WTC11 (cell line): ENCODE data around the gene PLXNA3. TPM values are rescaled to one million over a fixed set of nuclear protein-coding genes. Genes with fewer than 3 reads are reported as not detected.

ENCODE experiments used
- ATAC-seq: fragments of 200-7000 bp; cut with Tn5 transposase; 2 replicates; pipeline ENCODE4 v1.10.0; 2021; ENCODE audit warnings: mild to moderate bottlenecking, moderate library complexity
- CTCF ChIA-PET: fragments of 300-600 bp; sonication (Branson Sonifier 250); formaldehyde crosslinking; loops from one replicate; lab custom pipeline; 2021; ENCODE audit warnings: antibody characterized with exemption; lab: Charles Lee
- POLR2A ChIA-PET: fragments of 350-600 bp; sonication (Branson Sonifier 250); formaldehyde crosslinking; loops from one replicate; lab custom pipeline; 2021; ENCODE audit warnings: antibody characterized with exemption; lab: Charles Lee
- DNase-seq: peaks from one replicate; pipeline ENCODE4 v3.0.0; 2021; ENCODE audit warnings: low spot score
- H3K27ac Mint-ChIP-seq: 2 replicates; pipeline ENCODE4 v1.8.0; 2021; ENCODE audit warnings: mixed read lengths
- H3K27me3 Mint-ChIP-seq: 2 replicates; pipeline ENCODE4 v1.8.0; 2021; ENCODE audit warnings: low read depth, mild to moderate bottlenecking, moderate library complexity, mixed read lengths
- H3K36me3 Mint-ChIP-seq: 2 replicates; pipeline ENCODE4 v1.8.0; 2021; ENCODE audit warnings: mixed read lengths
- H3K4me1 Mint-ChIP-seq: 2 replicates; pipeline ENCODE4 v1.8.0; 2022; ENCODE audit warnings: mixed read lengths
- H3K4me3 Mint-ChIP-seq: 2 replicates; pipeline ENCODE4 v1.8.0; 2021; ENCODE audit warnings: mild to moderate bottlenecking, moderate library complexity, mixed read lengths
- H3K9me3 Mint-ChIP-seq: 2 replicates; pipeline ENCODE4 v1.8.0; 2021; ENCODE audit warnings: mixed read lengths
- FOXK1 ChIP-seq: sonication (generic); formaldehyde crosslinking; IDR thresholded peaks from 2 replicates; pipeline ENCODE4 v1.8.0; 2022; ENCODE audit warnings: mild to moderate bottlenecking, moderate library complexity, missing genetic modification reagents
- OVOL2 ChIP-seq: fragments of 250-450 bp; sonication (Bioruptor Pico); IDR thresholded peaks from 2 replicates; pipeline ENCODE4 v1.9.0; 2021; ENCODE audit warnings: mild to moderate bottlenecking, borderline replicate concordance
- SOX15 ChIP-seq: fragments of 250-450 bp; sonication (Bioruptor Pico); IDR thresholded peaks from 2 replicates; pipeline ENCODE4 v1.9.0; 2021; ENCODE audit warnings: mild to moderate bottlenecking
- SP1 ChIP-seq: sonication (generic); formaldehyde crosslinking; conservative IDR thresholded peaks from 2 replicates; pipeline ENCODE4 v1.8.1; 2022; ENCODE audit warnings: missing genetic modification reagents
- ZNF416 ChIP-seq: fragments of 250-450 bp; sonication (Bioruptor Pico); IDR thresholded peaks from 2 replicates; pipeline ENCODE4 v1.9.0; 2021; ENCODE audit warnings: mild to moderate bottlenecking, inconsistent platforms
- total RNA-seq: library from RNA; stranded (reverse); gene quantifications from 3 replicates; pipeline ENCODE4 v1.2.3, GENCODE V29; 2021
- TF ChIP-seq, protein P1 (sequence below): sonication (generic); formaldehyde crosslinking; IDR thresholded peaks from 2 replicates; pipeline ENCODE4 v1.8.1; 2023; ENCODE audit warnings: mild to moderate bottlenecking, missing genetic modification reagents, moderate library complexity
- TF ChIP-seq, protein P2 (sequence below): sonication (generic); formaldehyde crosslinking; IDR thresholded peaks from 2 replicates; pipeline ENCODE4 v1.8.1; 2023; ENCODE audit warnings: mild to moderate bottlenecking, missing genetic modification reagents, borderline replicate concordance
- TF ChIP-seq, protein P3 (sequence below): sonication (generic); formaldehyde crosslinking; IDR thresholded peaks from 2 replicates; pipeline ENCODE4 v1.8.0; 2022; ENCODE audit warnings: mild to moderate bottlenecking, missing genetic modification reagents
- TF ChIP-seq, protein P4 (sequence below): sonication (generic); formaldehyde crosslinking; IDR thresholded peaks from 2 replicates; pipeline ENCODE4 v1.8.0; 2022; ENCODE audit warnings: missing genetic modification reagents

PLXNA3 gene
- total RNA-seq, 1 experiment from 2014 or later: 26.6 TPM

DNA sequence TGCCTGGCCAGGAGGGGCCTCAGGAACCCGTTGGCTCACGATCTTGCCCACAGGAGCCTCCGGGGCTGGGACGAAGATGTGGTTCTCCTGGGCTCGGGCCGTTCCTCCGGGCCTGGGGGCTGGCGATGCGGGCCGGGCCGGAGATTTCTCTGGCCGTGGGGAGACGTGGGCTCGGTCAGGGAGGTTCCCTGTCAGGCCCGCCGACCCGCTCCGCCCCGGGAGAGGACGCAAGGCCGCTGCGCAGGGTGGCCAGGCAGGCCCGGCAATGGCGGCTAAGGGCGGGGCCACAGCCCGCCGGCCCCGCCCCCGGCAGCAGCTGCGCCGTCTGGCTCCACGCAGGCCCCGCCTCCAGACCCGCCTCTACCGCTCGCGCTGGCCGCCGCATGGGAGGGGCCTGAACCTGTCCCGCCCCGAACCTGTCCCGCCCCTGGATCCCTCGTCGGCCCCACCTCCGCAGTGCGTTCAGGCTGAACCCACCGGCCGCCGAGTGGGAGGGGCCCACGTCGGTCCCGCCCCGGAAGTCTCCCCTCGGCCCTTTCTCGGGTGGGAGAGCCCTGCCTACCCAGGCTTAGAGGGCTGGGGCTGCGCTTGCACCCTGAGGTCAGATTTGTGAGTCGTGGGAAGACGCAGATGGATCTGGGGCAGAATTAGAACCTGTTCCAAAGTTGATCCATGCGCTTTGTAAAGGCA is 58.0 kb downstream of the PLXNA3 start, which contains the start of gene FAM3A:
FAM3A (minus strand) TSS at position 267 of the 690 bp plus-strand sequence. CDS start 460 bp downstream, outside the sequence.
- Mint-ChIP-seq H3K9me3 (no peaks in the 10 kb centered on the region), H3K4me3 (peak within 1 kb of the TSS; percentile 74), H3K27ac (peak within 1 kb of the TSS; percentile 97), H3K27me3 (peaks cover 17% of the 10 kb centered on the region), H3K36me3 (0 out of 2 replicates have a peak, but pooled peaks cover under 1% of the 10 kb centered on the region), H3K4me1 (peaks cover 14% of the 10 kb centered on the region)
- ChIA-PET POLR2A (interaction anchor here (0.5 to 2.5 kb wide), 4 partner anchors 11 to 792 kb away, joined by 5 to 13 read pairs (median 8); partner anchors contain the start of genes BCAP31, SLC10A3 and UBL4A), CTCF (interaction anchor here (1.6 to 2.1 kb wide), 2 partner anchors 11 kb away, joined by 3 to 12 read pairs; no protein-coding TSS in a partner anchor)
- TF ChIP-seq ZNF416 (CRISPR knock-in tag) (no peak), SP1 (CRISPR knock-in tag) (peak; percentile 57; the same call in 1 of the 2 replicates)
- DNase-seq (peak; percentile 92), ATAC-seq (peak; percentile 96)

DNA sequence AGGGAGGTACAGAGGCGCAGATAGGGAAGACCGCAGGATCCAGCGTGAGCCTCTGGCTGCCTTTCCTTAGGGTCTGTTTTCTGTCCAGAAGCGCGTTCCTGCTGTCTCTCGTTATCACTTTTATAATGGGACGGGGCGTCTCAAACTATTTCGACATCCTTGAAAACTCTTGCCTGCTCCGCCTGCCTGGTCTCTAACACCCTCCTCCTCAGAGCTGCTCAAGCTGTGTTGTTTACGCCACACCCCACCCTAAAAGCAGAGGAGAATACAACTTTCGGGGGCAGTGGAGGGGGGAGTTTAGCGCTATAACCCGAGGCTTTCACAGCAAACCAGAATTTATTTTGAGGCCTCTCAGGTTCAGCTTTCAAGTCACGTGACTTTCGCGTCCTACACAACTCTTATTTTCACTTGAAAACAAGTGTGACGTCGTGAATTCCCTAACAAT is 58.6 kb downstream of the PLXNA3 start:
- CTCF ChIA-PET: interaction anchor here (0.8 to 2.1 kb wide), 2 partner anchors 11 to 143 kb away, joined by 3 to 12 read pairs; no protein-coding TSS in a partner anchor
- POLR2A ChIA-PET: interaction anchor here (0.5 to 2.5 kb wide), 4 partner anchors 11 to 793 kb away, joined by 5 to 13 read pairs (median 8); partner anchors contain the start of genes BCAP31, SLC10A3 and UBL4A
- DNase-seq: no peak

GRCh38 chrX:154517101-154517781 is 59.2 kb downstream of the PLXNA3 start:
- H3K4me3 Mint-ChIP-seq: peak overlapping the region; percentile 74
- peaks cover 14% of the 10 kb centered on the region for H3K4me1 Mint-ChIP-seq
- TF ChIP-seq, protein P1, sequence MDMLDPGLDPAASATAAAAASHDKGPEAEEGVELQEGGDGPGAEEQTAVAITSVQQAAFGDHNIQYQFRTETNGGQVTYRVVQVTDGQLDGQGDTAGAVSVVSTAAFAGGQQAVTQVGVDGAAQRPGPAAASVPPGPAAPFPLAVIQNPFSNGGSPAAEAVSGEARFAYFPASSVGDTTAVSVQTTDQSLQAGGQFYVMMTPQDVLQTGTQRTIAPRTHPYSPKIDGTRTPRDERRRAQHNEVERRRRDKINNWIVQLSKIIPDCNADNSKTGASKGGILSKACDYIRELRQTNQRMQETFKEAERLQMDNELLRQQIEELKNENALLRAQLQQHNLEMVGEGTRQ (CRISPR knock-in tag): 0 out of 2 replicates have a peak, but pooled peaks have one; percentile 3
- TF ChIP-seq, protein P2, sequence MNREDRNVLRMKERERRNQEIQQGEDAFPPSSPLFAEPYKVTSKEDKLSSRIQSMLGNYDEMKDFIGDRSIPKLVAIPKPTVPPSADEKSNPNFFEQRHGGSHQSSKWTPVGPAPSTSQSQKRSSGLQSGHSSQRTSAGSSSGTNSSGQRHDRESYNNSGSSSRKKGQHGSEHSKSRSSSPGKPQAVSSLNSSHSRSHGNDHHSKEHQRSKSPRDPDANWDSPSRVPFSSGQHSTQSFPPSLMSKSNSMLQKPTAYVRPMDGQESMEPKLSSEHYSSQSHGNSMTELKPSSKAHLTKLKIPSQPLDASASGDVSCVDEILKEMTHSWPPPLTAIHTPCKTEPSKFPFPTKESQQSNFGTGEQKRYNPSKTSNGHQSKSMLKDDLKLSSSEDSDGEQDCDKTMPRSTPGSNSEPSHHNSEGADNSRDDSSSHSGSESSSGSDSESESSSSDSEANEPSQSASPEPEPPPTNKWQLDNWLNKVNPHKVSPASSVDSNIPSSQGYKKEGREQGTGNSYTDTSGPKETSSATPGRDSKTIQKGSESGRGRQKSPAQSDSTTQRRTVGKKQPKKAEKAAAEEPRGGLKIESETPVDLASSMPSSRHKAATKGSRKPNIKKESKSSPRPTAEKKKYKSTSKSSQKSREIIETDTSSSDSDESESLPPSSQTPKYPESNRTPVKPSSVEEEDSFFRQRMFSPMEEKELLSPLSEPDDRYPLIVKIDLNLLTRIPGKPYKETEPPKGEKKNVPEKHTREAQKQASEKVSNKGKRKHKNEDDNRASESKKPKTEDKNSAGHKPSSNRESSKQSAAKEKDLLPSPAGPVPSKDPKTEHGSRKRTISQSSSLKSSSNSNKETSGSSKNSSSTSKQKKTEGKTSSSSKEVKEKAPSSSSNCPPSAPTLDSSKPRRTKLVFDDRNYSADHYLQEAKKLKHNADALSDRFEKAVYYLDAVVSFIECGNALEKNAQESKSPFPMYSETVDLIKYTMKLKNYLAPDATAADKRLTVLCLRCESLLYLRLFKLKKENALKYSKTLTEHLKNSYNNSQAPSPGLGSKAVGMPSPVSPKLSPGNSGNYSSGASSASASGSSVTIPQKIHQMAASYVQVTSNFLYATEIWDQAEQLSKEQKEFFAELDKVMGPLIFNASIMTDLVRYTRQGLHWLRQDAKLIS (CRISPR knock-in tag): no peak
- peak; percentile 6 for ATAC-seq
- POLR2A ChIA-PET: interaction anchor here (1.1 to 2.5 kb wide), 4 partner anchors 10 to 31 kb away, joined by 3 to 13 read pairs (median 8); partner anchors contain the start of genes G6PD, IKBKG, SLC10A3 and UBL4A
- peak overlapping the region; percentile 84 for H3K27ac Mint-ChIP-seq
- DNase-seq: peak; percentile 27
- no peaks in the 10 kb centered on the region for H3K9me3 Mint-ChIP-seq
- CTCF ChIA-PET: interaction anchor here (0.8 to 2.1 kb wide), 2 partner anchors 10 to 144 kb away, joined by 3 to 12 read pairs; no protein-coding TSS in a partner anchor
- peaks cover 29% of the 10 kb centered on the region for H3K27me3 Mint-ChIP-seq
- no peaks in the 10 kb centered on the region for H3K36me3 Mint-ChIP-seq

More for the DNA sequence above, 58.6 kb downstream of the PLXNA3 start:
- Mint-ChIP-seq H3K4me3 (peak overlapping the region; percentile 74), H3K9me3 (no peaks in the 10 kb centered on the region), H3K27me3 (peaks cover 23% of the 10 kb centered on the region), H3K27ac (peak overlapping the region; percentile 97), H3K4me1 (peaks cover 14% of the 10 kb centered on the region), H3K36me3 (no peaks in the 10 kb centered on the region)
- TF ChIP-seq FOXK1 (CRISPR knock-in tag) (0 out of 2 replicates have a peak, but pooled peaks have one; percentile 16), OVOL2 (CRISPR knock-in tag) (no peak), SOX15 (CRISPR knock-in tag) (no peak)
- TF ChIP-seq, protein P3, sequence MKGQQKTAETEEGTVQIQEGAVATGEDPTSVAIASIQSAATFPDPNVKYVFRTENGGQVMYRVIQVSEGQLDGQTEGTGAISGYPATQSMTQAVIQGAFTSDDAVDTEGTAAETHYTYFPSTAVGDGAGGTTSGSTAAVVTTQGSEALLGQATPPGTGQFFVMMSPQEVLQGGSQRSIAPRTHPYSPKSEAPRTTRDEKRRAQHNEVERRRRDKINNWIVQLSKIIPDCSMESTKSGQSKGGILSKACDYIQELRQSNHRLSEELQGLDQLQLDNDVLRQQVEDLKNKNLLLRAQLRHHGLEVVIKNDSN (CRISPR knock-in tag): peak; percentile 43
- TF ChIP-seq, protein P1 (CRISPR knock-in tag): peak; percentile 67
- TF ChIP-seq, protein P4, sequence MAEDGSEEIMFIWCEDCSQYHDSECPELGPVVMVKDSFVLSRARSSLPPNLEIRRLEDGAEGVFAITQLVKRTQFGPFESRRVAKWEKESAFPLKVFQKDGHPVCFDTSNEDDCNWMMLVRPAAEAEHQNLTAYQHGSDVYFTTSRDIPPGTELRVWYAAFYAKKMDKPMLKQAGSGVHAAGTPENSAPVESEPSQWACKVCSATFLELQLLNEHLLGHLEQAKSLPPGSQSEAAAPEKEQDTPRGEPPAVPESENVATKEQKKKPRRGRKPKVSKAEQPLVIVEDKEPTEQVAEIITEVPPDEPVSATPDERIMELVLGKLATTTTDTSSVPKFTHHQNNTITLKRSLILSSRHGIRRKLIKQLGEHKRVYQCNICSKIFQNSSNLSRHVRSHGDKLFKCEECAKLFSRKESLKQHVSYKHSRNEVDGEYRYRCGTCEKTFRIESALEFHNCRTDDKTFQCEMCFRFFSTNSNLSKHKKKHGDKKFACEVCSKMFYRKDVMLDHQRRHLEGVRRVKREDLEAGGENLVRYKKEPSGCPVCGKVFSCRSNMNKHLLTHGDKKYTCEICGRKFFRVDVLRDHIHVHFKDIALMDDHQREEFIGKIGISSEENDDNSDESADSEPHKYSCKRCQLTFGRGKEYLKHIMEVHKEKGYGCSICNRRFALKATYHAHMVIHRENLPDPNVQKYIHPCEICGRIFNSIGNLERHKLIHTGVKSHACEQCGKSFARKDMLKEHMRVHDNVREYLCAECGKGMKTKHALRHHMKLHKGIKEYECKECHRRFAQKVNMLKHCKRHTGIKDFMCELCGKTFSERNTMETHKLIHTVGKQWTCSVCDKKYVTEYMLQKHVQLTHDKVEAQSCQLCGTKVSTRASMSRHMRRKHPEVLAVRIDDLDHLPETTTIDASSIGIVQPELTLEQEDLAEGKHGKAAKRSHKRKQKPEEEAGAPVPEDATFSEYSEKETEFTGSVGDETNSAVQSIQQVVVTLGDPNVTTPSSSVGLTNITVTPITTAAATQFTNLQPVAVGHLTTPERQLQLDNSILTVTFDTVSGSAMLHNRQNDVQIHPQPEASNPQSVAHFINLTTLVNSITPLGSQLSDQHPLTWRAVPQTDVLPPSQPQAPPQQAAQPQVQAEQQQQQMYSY (CRISPR knock-in tag): no peak
- peak; percentile 32 for ATAC-seq
